HL-60 (cell line): ENCODE data around the gene SASH1.

Experiments used
- DNase-seq, 2 experiments: peaks; one replicate each; pipeline ENCODE4 v3.0.0-alpha.2; 2010 to 2020; ENCODE audit warnings: low read depth in 1 of 2, low spot score in 1 of 2
- H3K27ac ChIP-seq: fragments of 250-450 bp; sonication (Bioruptor Pico); replicated peaks from 2 replicates; pipeline ENCODE4 v1.5.1; 2020; ENCODE audit warnings: mild to moderate bottlenecking, moderate library complexity
- H3K27me3 ChIP-seq: fragments of 250-450 bp; sonication (Bioruptor Pico); 2 replicates; pipeline ENCODE4 v1.5.1; 2021; ENCODE audit warnings: mild to moderate bottlenecking, moderate library complexity; ENCODE audit not compliant: insufficient read depth, poor library complexity, severe bottlenecking
- H3K4me3 ChIP-seq: replicated peaks from 2 replicates; pipeline ENCODE4 v1.5.1; 2011; ENCODE audit warnings: mild to moderate bottlenecking, control low read depth, low read length; ENCODE audit not compliant: insufficient read depth
- GABPA ChIP-seq: IDR thresholded peaks from 2 replicates; pipeline ENCODE4 v1.6.1; 2012; ENCODE audit warnings: low read depth
- POLR2AphosphoS5 ChIP-seq: IDR thresholded peaks from 2 replicates; pipeline ENCODE4 v1.6.1; 2012; ENCODE audit warnings: low read depth
- REST ChIP-seq: IDR thresholded peaks from 2 replicates; pipeline ENCODE4 v1.6.1; 2012; ENCODE audit warnings: low read depth; ENCODE audit not compliant: insufficient replicate concordance
- SPI1 ChIP-seq: IDR thresholded peaks from 2 replicates; pipeline ENCODE4 v1.6.1; 2012; ENCODE audit warnings: low read depth, mild to moderate bottlenecking, borderline replicate concordance
- TF ChIP-seq, protein P1 (sequence below): IDR thresholded peaks from one replicate; pipeline ENCODE4 v1.5.1; 2011; ENCODE audit warnings: low read length, control low read depth, inconsistent platforms; ENCODE audit not compliant: insufficient read depth

The SASH1 gene

GRCh38 chr6:148343047-148343782, 577 bp downstream of the SASH1 start:
- H3K4me3 ChIP-seq = peak overlapping the region; percentile 69
- TF ChIP-seq, protein P1, sequence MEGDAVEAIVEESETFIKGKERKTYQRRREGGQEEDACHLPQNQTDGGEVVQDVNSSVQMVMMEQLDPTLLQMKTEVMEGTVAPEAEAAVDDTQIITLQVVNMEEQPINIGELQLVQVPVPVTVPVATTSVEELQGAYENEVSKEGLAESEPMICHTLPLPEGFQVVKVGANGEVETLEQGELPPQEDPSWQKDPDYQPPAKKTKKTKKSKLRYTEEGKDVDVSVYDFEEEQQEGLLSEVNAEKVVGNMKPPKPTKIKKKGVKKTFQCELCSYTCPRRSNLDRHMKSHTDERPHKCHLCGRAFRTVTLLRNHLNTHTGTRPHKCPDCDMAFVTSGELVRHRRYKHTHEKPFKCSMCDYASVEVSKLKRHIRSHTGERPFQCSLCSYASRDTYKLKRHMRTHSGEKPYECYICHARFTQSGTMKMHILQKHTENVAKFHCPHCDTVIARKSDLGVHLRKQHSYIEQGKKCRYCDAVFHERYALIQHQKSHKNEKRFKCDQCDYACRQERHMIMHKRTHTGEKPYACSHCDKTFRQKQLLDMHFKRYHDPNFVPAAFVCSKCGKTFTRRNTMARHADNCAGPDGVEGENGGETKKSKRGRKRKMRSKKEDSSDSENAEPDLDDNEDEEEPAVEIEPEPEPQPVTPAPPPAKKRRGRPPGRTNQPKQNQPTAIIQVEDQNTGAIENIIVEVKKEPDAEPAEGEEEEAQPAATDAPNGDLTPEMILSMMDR = no peak
- TF ChIP-seq GABPA (no peak), POLR2AphosphoS5 (no peak), REST (no peak), SPI1 (no peak)
- H3K27me3 ChIP-seq = peaks cover 27% of the 10 kb centered on the region
- no peak for DNase-seq
- H3K27ac ChIP-seq = no peak overlapping the region

DNA sequence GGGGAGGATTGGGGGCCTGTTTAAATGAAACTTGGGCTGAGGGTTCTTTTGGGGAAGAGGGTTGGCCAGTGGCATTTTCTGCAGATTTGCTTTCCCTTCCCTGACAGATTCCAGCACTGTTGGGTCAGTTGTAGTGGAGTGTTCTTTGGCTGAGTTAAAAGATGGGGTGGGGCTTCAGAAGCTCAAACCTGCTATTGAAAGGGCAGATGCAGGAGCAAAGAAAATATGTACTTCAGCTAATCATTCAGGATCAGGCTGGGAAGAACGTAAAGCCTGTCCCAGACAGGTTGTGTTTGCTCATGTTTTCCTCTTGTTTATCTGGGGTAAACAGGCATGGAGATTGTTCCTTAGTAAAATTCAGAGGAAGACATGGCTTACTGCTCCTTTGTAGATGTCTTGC, 2.5 kb downstream of the SASH1 start:
- DNase-seq = no peak
- no peak overlapping the region for H3K4me3 ChIP-seq
- no peak for TF ChIP-seq GABPA
- no peak for TF ChIP-seq POLR2AphosphoS5
- TF ChIP-seq, protein P1 = no peak
- TF ChIP-seq REST = no peak
- no peak for TF ChIP-seq SPI1
- peaks cover 27% of the 10 kb centered on the region for H3K27me3 ChIP-seq
- no peak overlapping the region for H3K27ac ChIP-seq

DNA sequence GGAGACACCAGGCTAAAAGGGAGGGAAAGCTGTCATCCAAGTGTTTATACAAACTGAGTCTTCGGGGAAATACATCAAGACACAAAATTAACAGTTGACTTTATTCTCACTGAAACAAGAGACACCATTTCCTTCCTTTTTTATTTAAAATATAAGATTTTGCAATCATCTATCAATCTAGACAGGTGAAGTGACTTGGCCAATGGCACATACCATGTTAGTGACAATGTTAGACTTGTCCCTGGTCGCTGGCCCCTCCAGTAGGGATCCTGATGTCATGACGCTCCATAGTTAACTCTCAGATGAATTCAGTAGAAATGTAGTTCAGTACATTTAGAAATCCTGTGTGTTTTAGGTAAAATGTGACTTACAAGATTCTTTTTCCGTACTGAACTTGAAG, 2.9 kb downstream of the SASH1 start:
- no peak overlapping the region for H3K27ac ChIP-seq
- DNase-seq = no peak
- H3K4me3 ChIP-seq = no peak overlapping the region
- H3K27me3 ChIP-seq = peaks cover 27% of the 10 kb centered on the region
- TF ChIP-seq, protein P1 = no peak
- TF ChIP-seq POLR2AphosphoS5 (no peak), REST (no peak), GABPA (no peak), SPI1 (no peak)
